HG03520 (cell line): ENCODE data around the gene YPEL4.
"Not testable (repeated sequence)": the region's sequence is repeated elsewhere in the genome, so short reads cannot be mapped to it uniquely, and the experiment has no call there.

Experiments used
- ATAC-seq: cut with Tn5 transposase; IDR thresholded peaks from one replicate; pipeline ENCODE4 v1.9.1; 2021; ENCODE audit warnings: mild to moderate bottlenecking, moderate library complexity; ENCODE audit not compliant: unreplicated experiment

Gene YPEL4

GRCh38 chr11:57649826-57650738 lies at the start of gene YPEL4:
TSS of gene YPEL4 (minus strand) at chr11:57649912. CDS start at chr11:57647107, 2,805 bp downstream.
- no peak for ATAC-seq

DNA sequence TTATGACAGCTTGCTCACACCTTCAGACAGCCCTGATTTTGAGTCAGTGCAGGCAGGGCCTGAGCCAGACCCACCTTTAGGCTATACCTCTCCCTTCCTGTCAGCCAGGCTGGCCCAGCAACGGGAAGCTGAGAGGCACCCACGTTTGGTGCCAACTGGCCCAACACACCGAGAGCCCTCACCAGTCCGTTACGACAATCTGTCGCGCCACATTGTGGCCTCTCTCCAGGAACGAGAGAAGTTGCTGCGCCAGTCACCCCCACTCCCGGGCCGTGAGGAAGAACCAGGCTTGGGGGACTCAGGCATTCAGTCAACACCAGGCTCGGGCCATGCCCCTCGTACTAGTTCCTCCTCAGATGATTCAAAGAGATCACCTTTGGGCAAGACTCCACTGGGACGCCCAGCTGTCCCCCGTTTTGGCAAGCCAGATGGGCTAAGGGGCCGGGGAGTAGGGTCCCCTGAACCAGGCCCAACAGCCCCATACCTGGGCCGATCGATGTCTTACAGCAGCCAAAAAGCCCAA lies 49.2 kb upstream of the YPEL4 start:
- ATAC-seq, result no peak

- ATAC-seq, result not testable (repeated sequence)
Observed at GRCh38 chr11:57690474-57690873, 40.8 kb upstream of the YPEL4 start.

DNA sequence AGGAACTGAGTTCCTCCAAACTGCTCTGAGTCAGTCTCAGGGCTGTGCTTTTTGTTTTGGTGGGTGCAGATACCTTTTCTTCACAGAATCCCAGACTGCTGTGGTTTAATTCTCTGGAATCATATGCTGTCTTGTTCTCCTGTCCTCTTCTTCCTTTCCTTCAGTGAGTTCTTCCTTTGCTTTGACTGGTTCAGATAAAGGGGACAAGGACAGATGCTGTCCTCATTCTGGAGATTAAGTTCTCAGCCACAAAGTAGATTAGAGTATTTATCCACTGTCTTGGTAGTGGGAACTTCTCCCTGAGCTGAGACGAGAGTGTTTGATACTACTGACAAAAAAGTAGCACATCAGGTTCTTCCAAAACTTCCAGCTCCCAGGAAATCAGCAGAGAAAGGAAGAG lies 31.5 kb upstream of the YPEL4 start:
- ATAC-seq, result no peak

GRCh38 chr11:57680552-57680874 lies 30.8 kb upstream of the YPEL4 start:
- no peak for ATAC-seq

- no peak for ATAC-seq
Observed at GRCh38 chr11:57679396-57679795, 29.7 kb upstream of the YPEL4 start.

DNA sequence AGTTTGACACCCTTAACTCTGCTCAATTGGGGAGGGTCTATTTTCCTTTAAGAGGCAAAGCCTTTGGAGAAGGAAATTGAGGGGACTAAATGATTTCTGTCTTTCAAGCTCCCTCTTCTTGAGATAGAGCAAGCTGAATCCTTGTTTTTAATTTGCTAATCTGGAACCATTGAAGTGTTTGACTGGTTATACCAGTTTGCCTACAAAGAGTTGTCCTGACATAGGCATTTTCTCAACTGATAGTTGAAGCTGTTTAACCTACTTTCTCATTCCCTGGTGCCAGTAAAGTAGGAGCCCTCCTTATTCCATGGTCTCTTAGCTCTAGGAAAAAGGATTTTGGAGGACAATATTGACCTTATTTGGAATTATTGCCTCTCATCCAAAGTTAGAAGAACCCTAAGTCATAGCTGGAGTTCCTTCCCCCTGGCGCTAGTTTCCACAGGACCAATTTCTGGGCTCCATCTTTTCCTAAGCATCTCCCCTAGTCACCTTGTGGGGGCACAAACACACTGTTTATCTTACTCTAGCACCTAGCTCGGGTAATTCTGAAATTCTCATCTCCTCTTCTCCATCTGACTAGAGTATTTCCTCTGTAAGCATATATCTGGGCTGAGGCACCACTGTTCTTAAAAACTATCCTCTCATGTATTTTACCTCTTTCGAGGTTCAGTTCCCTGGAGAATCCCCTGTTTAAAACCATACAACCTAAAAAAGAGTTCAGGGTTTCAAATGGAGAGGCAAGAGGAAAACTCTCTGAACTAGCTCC lies 25.6 kb upstream of the YPEL4 start:
- no peak for ATAC-seq

DNA sequence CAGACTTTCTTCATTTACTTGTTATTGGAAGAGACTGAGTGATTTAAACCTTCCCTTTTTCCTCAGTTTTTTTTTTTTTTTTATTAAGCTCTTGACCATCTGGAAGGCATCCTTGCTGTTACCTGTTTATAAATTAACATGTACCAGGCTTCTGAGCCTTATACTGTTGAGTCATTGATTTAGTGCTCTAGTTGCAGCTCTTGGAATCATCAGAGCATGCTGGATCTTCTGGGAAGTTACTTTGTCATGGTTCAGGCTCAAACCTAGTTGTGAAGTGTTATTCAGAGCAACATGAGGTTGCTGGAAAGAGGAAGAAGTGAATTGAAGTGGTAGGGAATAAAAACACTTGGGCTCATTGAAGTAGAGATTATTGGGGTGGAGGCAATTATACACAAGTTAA lies 24.5 kb upstream of the YPEL4 start:
- ATAC-seq, result no peak

- ATAC-seq, result peak; percentile 4
Observed at GRCh38 chr11:57668434-57668782, 18.7 kb upstream of the YPEL4 start.

DNA sequence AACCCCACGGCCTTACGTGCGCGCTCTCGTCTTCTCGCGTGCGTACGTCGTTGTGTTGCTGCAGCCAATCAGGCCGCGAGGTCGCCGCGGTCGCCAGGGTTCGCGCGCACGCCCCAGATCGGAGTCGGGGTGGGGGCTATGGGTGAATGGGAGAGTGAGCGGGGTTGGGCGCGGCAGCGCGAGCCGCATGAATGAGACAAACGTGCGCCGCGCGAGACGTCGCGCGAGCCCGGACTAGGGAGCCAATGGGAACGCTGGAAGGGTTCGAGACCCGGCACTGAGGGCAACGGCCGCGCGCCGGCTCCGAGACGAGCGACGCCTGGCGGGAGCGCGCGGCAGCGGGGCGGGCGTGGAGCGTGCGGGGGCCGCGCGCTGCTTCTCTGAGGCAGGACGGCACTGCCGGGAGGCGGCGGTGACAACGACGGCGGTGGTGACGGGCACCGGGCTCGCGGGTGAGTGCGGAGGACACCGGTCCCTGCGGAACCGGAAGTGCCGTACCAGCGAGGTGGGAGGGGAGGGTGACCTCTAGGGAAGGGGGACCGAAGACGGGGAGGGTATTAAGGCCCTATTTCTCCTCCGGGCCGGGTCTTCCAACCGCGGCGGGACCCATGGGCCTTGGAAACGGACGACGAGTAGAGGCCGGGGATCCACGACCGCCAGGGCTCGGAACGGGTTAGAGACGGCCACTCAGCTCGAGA lies 18.2 kb upstream of the YPEL4 start, which contains the start of gene ZDHHC5:
ZDHHC5 (plus strand) TSS at position 379 of the 698 bp plus-strand sequence. CDS start 4,977 bp downstream, outside the sequence.
- peak; percentile 83 for ATAC-seq

DNA sequence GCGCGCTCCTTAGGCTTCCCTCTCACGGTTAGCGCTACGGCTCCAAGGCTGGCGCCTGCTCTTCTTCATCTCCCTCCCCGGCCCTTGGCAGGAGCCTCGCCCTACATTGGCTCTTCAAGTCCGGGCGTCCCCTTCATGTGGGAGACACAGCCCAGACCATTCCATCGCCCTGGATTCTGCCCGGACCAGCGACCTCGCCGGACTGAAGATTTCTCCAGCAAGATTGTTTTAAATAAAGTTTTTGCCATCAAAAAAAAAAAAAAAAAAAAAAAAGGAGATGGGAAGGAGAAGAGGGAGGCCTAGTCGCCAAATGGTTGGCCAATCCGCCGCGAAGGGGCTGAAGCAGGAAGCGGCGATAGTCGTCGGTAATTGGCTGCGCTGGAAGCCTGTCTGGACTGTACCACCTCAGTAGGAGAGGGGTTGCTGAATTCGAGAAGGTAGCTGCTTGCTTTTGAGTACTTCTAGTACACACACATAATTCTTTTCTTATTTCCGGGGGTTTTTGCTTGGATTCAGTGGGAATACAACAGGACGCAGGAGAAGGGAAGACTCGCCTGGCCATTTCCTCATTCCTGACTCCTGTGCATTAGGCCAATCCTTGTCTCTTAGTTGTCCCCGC lies 17.5 kb upstream of the YPEL4 start:
- ATAC-seq, result peak; percentile 46

- ATAC-seq, result no peak
Observed at GRCh38 chr11:57663975-57664374, 14.3 kb upstream of the YPEL4 start.

DNA sequence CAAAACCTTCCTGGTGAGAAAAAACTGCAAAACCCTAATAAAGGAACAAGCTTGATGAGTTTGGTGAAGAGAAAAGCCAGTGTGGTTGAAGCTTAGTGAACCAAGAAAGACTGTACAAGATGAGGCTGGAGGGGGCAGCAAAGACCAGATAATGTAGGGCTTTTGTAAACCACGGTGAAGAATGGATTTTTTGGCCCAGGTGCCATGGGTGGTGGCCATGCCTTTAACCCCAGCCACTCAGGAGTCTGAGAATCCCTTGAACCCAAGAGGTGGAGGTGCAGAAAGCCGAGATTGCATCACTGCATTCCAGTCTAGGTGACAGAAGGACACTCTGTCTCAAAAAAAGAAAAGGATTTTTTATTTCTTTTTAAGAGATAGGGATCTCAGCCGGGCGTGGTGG lies 13.2 kb upstream of the YPEL4 start:
- ATAC-seq, result no peak

DNA sequence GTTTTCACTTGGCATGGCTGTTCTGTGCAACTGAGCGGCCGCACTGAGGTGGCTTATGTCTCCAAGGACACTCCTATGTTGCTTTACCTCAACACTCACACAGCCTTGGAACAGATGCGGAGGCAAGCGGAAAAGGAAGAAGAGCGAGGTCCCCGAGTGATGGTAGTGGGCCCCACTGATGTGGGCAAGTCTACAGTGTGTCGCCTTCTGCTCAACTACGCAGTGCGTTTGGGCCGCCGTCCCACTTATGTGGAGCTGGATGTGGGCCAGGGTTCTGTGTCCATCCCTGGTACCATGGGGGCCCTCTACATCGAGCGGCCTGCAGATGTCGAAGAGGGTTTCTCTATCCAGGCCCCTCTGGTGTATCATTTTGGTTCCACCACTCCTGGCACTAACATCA lies 10.0 kb upstream of the YPEL4 start:
- ATAC-seq, result no peak

GRCh38 chr11:57658023-57658361 lies 8.3 kb upstream of the YPEL4 start:
- ATAC-seq, result no peak

GRCh38 chr11:57657194-57658022 lies 7.7 kb upstream of the YPEL4 start, which contains the start of gene CLP1:
TSS of gene CLP1 (plus strand) at chr11:57657762. CDS start at chr11:57659477, 1,715 bp downstream.
- peak; percentile 99 for ATAC-seq

DNA sequence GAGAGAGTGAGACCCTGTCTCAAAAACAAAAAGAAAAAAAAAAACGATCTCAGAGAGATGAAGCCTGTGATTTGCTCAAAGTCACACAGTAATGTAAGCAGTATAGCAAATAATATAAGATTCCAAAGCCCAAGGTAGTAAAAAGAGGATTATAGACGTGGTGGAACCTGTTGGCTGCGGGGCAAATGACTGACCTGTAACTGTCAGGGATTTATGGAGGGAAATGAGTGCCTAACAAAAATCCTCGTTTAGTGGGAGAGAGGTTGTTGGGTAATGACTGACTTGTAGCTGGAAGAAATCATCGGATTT lies 7.1 kb upstream of the YPEL4 start:
- ATAC-seq, result no peak

DNA sequence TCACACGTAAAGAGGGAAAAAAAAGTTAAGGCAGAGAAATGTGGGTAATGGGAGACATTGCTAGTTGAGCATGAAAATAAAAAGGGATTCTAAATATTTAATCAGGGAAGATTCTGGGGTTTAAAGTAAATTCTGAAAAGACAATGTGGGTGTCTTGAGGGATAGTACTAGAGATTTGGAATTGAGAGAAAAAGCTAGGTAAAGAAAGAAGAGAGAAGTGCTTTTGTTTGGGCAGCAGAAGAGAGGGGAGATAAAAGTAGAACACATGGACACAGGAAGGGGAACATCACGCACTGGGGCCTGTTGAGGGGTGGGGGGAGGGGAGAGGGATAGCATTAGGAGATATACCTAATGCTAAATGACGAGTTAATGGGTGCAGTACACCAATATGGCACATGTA lies 3.5 kb upstream of the YPEL4 start:
- no peak for ATAC-seq

DNA sequence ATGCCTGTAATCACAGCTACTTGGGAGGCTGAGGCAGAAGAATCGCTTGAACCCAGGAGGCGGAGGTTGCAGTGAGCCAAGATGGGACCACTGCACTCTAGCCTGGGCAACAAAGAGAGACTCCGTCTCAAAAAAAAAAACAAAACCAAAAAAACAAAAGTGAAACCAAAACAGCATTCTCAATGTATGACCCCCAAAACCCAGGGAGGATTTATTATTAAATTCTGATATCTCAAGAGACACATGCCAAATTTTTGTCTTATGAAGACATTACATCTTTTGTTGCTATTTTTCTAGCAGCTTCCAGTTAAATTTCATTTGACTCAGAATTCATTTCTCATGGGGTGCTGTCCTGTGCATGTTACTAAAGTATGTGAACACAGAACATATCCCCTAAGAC lies 3.0 kb upstream of the YPEL4 start:
- no peak for ATAC-seq

GRCh38 chr11:57652230-57652629 lies 2.5 kb upstream of the YPEL4 start:
- not testable (repeated sequence) for ATAC-seq
